ENCODE data around the gene KRT6A.

The KRT6A gene

GRCh38 chr12:52474212-52474611, 18.8 kb downstream of the KRT6A start:
- H3K27ac Mint-ChIP-seq, result no peak overlapping the region
- no peaks in the 10 kb centered on the region for H3K36me3 Mint-ChIP-seq (ENCODE audit: low read depth)
- no peak for TF ChIP-seq CTCF (IDR thresholded peaks at IDR 0.05; ENCODE audit: unreplicated experiment in 3 of 3)
- H3K9me3 Mint-ChIP-seq, result no peaks in the 10 kb centered on the region
- H3K4me3 Mint-ChIP-seq, result no peak overlapping the region
- peaks cover 14% of the 10 kb centered on the region for H3K27me3 Mint-ChIP-seq (ENCODE audit: low read depth)
- no peaks in the 10 kb centered on the region for H3K4me1 Mint-ChIP-seq

GRCh38 chr12:52473768-52474167, 19.3 kb downstream of the KRT6A start, which contains the start of gene KRT6C:
TSS of gene KRT6C (minus strand) at chr12:52473805. CDS start at chr12:52473737, 68 bp downstream.
- Mint-ChIP-seq H3K4me3 (no peak within 1 kb of the TSS), H3K9me3 (no peaks in the 10 kb centered on the region), H3K27ac (no peak within 1 kb of the TSS), H3K36me3 (ENCODE audit: low read depth) (no peaks in the 10 kb centered on the region), H3K27me3 (ENCODE audit: low read depth) (peaks cover 14% of the 10 kb centered on the region), H3K4me1 (no peaks in the 10 kb centered on the region)
- TF ChIP-seq CTCF (IDR thresholded peaks at IDR 0.05; ENCODE audit: unreplicated experiment in 3 of 3), result no peak

- no peaks in the 10 kb centered on the region for H3K9me3 Mint-ChIP-seq
- no peaks in the 10 kb centered on the region for H3K36me3 Mint-ChIP-seq (ENCODE audit: low read depth)
- no peak for TF ChIP-seq CTCF (IDR thresholded peaks at IDR 0.05; ENCODE audit: unreplicated experiment in 3 of 3)
- H3K27me3 Mint-ChIP-seq (ENCODE audit: low read depth), result peaks cover 14% of the 10 kb centered on the region
- H3K4me1 Mint-ChIP-seq, result no peaks in the 10 kb centered on the region
- no peak overlapping the region for H3K27ac Mint-ChIP-seq
- no peak overlapping the region for H3K4me3 Mint-ChIP-seq
Measured at GRCh38 chr12:52469853-52470252, 23.2 kb downstream of the KRT6A start.

GRCh38 chr12:52464897-52465296, 28.2 kb downstream of the KRT6A start:
- no peak for TF ChIP-seq CTCF (IDR thresholded peaks at IDR 0.05; ENCODE audit: unreplicated experiment in 3 of 3)
- Mint-ChIP-seq H3K4me1 (no peaks in the 10 kb centered on the region), H3K9me3 (no peaks in the 10 kb centered on the region), H3K27me3 (ENCODE audit: low read depth) (no peaks in the 10 kb centered on the region), H3K4me3 (no peak overlapping the region), H3K36me3 (ENCODE audit: low read depth) (no peaks in the 10 kb centered on the region), H3K27ac (no peak overlapping the region)

GRCh38 chr12:52461693-52462092, 31.4 kb downstream of the KRT6A start:
- TF ChIP-seq CTCF (IDR thresholded peaks at IDR 0.05; ENCODE audit: unreplicated experiment in 3 of 3), result no peak
- Mint-ChIP-seq H3K27ac (no peak overlapping the region), H3K36me3 (ENCODE audit: low read depth) (no peaks in the 10 kb centered on the region), H3K4me1 (no peaks in the 10 kb centered on the region), H3K4me3 (no peak overlapping the region), H3K9me3 (no peaks in the 10 kb centered on the region), H3K27me3 (ENCODE audit: low read depth) (no peaks in the 10 kb centered on the region)

GRCh38 chr12:52458861-52459260, 34.2 kb downstream of the KRT6A start:
- Mint-ChIP-seq H3K9me3 (no peaks in the 10 kb centered on the region), H3K4me1 (no peaks in the 10 kb centered on the region), H3K27me3 (ENCODE audit: low read depth) (peaks cover under 1% of the 10 kb centered on the region), H3K4me3 (no peak overlapping the region), H3K36me3 (ENCODE audit: low read depth) (no peaks in the 10 kb centered on the region), H3K27ac (no peak overlapping the region)
- no peak for TF ChIP-seq CTCF (IDR thresholded peaks at IDR 0.05; ENCODE audit: unreplicated experiment in 3 of 3)
